ENCODE results near the gene GALNT18. TPM values are rescaled to one million over a fixed set of nuclear protein-coding genes. Genes with fewer than 3 reads are reported as not detected.

Gene GALNT18
- total and polyA plus RNA-seq, 2 donors (not counting 3 experiments of a cell fraction or from before 2014, with no cell fraction given), result 0.17 to 0.18 TPM

DNA sequence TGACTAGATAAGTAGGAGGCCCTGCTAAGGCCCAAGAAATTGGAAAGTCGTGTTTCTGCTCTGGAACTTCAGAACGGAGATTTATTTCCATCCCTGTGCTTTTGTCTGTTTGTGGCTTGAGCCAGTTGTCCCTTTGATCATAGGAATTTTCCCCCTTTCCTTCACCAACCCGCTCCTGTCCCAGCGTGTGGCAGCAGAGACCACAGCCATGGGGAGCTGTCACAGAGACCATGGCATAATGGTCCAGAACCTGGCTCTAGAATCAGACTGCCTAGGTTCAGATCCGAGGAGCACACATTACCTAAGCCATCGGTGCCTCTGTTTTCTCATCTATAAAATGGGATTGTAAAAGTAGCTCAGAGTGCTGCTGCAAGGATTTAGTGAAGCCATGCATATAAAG, 128.1 kb downstream of the GALNT18 start:
- BruUV-seq (replicated peaks), result no TSS peak
- Histone ChIP-seq H3K9me3 (replicated peaks; ENCODE audit: control insufficient read depth, insufficient read depth, low read length) (no peaks in the 10 kb centered on the region), H3K4me3 (replicated peaks in 1 of 3; ENCODE audit: insufficient read depth in 1 of 3, low read depth in 1 of 3, low read length in 3 of 3) (no peak overlapping the region), H3K27me3 (ENCODE audit: control insufficient read depth in 2 of 2, insufficient read depth in 2 of 2, low read length in 2 of 2) (no peaks in the 10 kb centered on the region), H3K79me2 (ENCODE audit: control insufficient read depth, insufficient read depth, low read length) (no peaks in the 10 kb centered on the region), H2AFZ (ENCODE audit: low read depth, low read length) (no peak overlapping the region), H3K4me1 (ENCODE audit: control insufficient read depth, extremely low read depth, insufficient read depth, low read length) (no peaks in the 10 kb centered on the region), H3K4me2 (ENCODE audit: insufficient read depth, low read length) (no peak overlapping the region), H3K36me3 (ENCODE audit: control insufficient read depth in 2 of 2, extremely low read depth in 1 of 2, insufficient read depth in 2 of 2, low read length in 2 of 2) (no peaks in the 10 kb centered on the region), H3K9ac (replicated peaks; ENCODE audit: extremely low read depth, insufficient read depth, low read length) (no peak overlapping the region), H3K27ac (ENCODE audit: insufficient read depth, low read depth, low read length) (no peak overlapping the region), H4K20me1 (replicated peaks; ENCODE audit: control insufficient read depth, extremely low read depth, insufficient read depth, low read length) (no peaks in the 10 kb centered on the region), H3K9me1 (replicated peaks; ENCODE audit: control insufficient read depth, extremely low read depth, insufficient read depth, low read length) (no peaks in the 10 kb centered on the region)
- dilution Hi-C loops (cut with MboI; ENCODE audit: extremely low pct_ligation_motif_present, low sequenced_read_pairs), result no loop called here
- FAIRE-seq (no peak), DNase-seq (ENCODE audit: low read depth, low spot score) (no peak)
- no peak for TF ChIP-seq EZH2 (IDR thresholded peaks at IDR 0.05; ENCODE audit: borderline replicate concordance, low read depth, low read length, severe bottlenecking)
- TF ChIP-seq POLR2AphosphoS5 (IDR thresholded peaks at IDR 0.05; ENCODE audit: insufficient read depth, low read depth, low read length), result no peak
- no peak for TF ChIP-seq FOS (IDR thresholded peaks at IDR 0.05; ENCODE audit: borderline replicate concordance, insufficient read depth, low read length)
- TF ChIP-seq, protein P1, sequence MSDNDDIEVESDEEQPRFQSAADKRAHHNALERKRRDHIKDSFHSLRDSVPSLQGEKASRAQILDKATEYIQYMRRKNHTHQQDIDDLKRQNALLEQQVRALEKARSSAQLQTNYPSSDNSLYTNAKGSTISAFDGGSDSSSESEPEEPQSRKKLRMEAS (IDR thresholded peaks at IDR 0.05; ENCODE audit: insufficient read depth, insufficient read length), result no peak
- TF ChIP-seq JUN (IDR thresholded peaks at IDR 0.05; ENCODE audit: borderline replicate concordance, insufficient read depth, insufficient read length, low read depth), result no peak
- intact Hi-C loops (cut with micrococcal nuclease), result no loop called here
- CTCF ChIA-PET, result interaction anchor here (1.0 kb wide), 1 partner anchor 10 kb away, joined by 5 read pairs; no protein-coding TSS in a partner anchor
- POLR2A ChIA-PET, result no interaction called here

DNA sequence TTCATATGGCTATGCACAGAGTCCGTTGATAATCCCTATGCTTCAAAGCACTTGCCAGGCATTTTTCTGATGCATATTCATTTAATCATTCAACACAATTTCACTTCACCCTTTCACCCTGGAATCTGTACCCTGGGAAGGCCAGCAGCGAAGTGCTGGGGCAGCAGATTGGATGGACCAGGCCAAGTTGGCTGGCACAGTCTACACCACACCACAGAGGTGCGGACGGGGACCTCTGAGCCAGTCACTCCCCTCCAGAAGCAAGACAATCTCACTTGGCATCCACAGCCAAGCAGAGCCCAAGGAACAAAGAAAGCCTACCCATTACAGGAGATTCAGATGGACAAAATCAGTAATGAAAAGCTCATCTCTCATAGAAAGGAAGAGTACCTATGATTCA, 130.2 kb downstream of the GALNT18 start:
- Histone ChIP-seq H3K9ac (replicated peaks; ENCODE audit: extremely low read depth, insufficient read depth, low read length) (no peak overlapping the region), H3K27me3 (ENCODE audit: control insufficient read depth in 2 of 2, insufficient read depth in 2 of 2, low read length in 2 of 2) (no peaks in the 10 kb centered on the region), H3K36me3 (ENCODE audit: control insufficient read depth in 2 of 2, extremely low read depth in 1 of 2, insufficient read depth in 2 of 2, low read length in 2 of 2) (no peaks in the 10 kb centered on the region), H2AFZ (ENCODE audit: low read depth, low read length) (no peak overlapping the region), H3K9me1 (replicated peaks; ENCODE audit: control insufficient read depth, extremely low read depth, insufficient read depth, low read length) (no peaks in the 10 kb centered on the region), H3K79me2 (ENCODE audit: control insufficient read depth, insufficient read depth, low read length) (no peaks in the 10 kb centered on the region), H3K4me1 (ENCODE audit: control insufficient read depth, extremely low read depth, insufficient read depth, low read length) (no peaks in the 10 kb centered on the region), H4K20me1 (replicated peaks; ENCODE audit: control insufficient read depth, extremely low read depth, insufficient read depth, low read length) (no peaks in the 10 kb centered on the region), H3K4me3 (replicated peaks in 1 of 3; ENCODE audit: insufficient read depth in 1 of 3, low read depth in 1 of 3, low read length in 3 of 3) (no peak overlapping the region), H3K4me2 (ENCODE audit: insufficient read depth, low read length) (no peak overlapping the region), H3K9me3 (replicated peaks; ENCODE audit: control insufficient read depth, insufficient read depth, low read length) (no peaks in the 10 kb centered on the region), H3K27ac (ENCODE audit: insufficient read depth, low read depth, low read length) (no peak overlapping the region)
- DNase-seq (ENCODE audit: low read depth, low spot score) (no peak), FAIRE-seq (no peak)
- no TSS peak for BruUV-seq (replicated peaks)
- TF ChIP-seq POLR2AphosphoS5 (IDR thresholded peaks at IDR 0.05; ENCODE audit: insufficient read depth, low read depth, low read length), result no peak
- TF ChIP-seq, protein P2, sequence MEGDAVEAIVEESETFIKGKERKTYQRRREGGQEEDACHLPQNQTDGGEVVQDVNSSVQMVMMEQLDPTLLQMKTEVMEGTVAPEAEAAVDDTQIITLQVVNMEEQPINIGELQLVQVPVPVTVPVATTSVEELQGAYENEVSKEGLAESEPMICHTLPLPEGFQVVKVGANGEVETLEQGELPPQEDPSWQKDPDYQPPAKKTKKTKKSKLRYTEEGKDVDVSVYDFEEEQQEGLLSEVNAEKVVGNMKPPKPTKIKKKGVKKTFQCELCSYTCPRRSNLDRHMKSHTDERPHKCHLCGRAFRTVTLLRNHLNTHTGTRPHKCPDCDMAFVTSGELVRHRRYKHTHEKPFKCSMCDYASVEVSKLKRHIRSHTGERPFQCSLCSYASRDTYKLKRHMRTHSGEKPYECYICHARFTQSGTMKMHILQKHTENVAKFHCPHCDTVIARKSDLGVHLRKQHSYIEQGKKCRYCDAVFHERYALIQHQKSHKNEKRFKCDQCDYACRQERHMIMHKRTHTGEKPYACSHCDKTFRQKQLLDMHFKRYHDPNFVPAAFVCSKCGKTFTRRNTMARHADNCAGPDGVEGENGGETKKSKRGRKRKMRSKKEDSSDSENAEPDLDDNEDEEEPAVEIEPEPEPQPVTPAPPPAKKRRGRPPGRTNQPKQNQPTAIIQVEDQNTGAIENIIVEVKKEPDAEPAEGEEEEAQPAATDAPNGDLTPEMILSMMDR (IDR thresholded peaks at IDR 0.05; ENCODE audit: extremely low read depth in 1 of 2, insufficient read depth in 1 of 2, low read depth in 1 of 2, low read length in 2 of 2), result no peak
- TF ChIP-seq FOS (IDR thresholded peaks at IDR 0.05; ENCODE audit: borderline replicate concordance, insufficient read depth, low read length), result no peak
- TF ChIP-seq GATA2 (IDR thresholded peaks at IDR 0.05; ENCODE audit: insufficient read depth, insufficient read length, low read depth, low read length), result no peak
- TF ChIP-seq, protein P1 (IDR thresholded peaks at IDR 0.05; ENCODE audit: insufficient read depth, insufficient read length), result no peak
- no peak for TF ChIP-seq POLR2A (IDR thresholded peaks at IDR 0.05; ENCODE audit: low read depth, low read length)
- TF ChIP-seq EZH2 (IDR thresholded peaks at IDR 0.05; ENCODE audit: borderline replicate concordance, low read depth, low read length, severe bottlenecking), result no peak
- no peak for TF ChIP-seq JUN (IDR thresholded peaks at IDR 0.05; ENCODE audit: borderline replicate concordance, insufficient read depth, insufficient read length, low read depth)
- TF ChIP-seq MYC (IDR thresholded peaks at IDR 0.05; ENCODE audit: low read depth, low read length), result no peak
- CTCF ChIA-PET, result no interaction called here
- dilution Hi-C loops (cut with MboI; ENCODE audit: extremely low pct_ligation_motif_present, low sequenced_read_pairs), result no loop called here
- POLR2A ChIA-PET, result no interaction called here
- intact Hi-C loops (cut with micrococcal nuclease), result no loop called here

All from endothelial cell of umbilical vein (primary cell).